GM12865 (cell line): ENCODE results near the gene TMEM184A.

Experiments
- DNase-seq: peaks from one replicate; pipeline ENCODE4 v3.0.0; 2010; ENCODE audit warnings: low read depth
- H3K4me3 ChIP-seq: 2 replicates; pipeline ENCODE4 v1.5.1; 2011; ENCODE audit warnings: mild to moderate bottlenecking, low read depth, low read length, control low read depth
- TF ChIP-seq, protein P1 (sequence below): IDR thresholded peaks from 2 replicates; pipeline ENCODE4 v1.5.1; 2011; ENCODE audit warnings: low read length, control low read depth, low read depth, inconsistent platforms; ENCODE audit not compliant: insufficient read depth; ENCODE audit errors: missing control alignments

The TMEM184A gene

DNA sequence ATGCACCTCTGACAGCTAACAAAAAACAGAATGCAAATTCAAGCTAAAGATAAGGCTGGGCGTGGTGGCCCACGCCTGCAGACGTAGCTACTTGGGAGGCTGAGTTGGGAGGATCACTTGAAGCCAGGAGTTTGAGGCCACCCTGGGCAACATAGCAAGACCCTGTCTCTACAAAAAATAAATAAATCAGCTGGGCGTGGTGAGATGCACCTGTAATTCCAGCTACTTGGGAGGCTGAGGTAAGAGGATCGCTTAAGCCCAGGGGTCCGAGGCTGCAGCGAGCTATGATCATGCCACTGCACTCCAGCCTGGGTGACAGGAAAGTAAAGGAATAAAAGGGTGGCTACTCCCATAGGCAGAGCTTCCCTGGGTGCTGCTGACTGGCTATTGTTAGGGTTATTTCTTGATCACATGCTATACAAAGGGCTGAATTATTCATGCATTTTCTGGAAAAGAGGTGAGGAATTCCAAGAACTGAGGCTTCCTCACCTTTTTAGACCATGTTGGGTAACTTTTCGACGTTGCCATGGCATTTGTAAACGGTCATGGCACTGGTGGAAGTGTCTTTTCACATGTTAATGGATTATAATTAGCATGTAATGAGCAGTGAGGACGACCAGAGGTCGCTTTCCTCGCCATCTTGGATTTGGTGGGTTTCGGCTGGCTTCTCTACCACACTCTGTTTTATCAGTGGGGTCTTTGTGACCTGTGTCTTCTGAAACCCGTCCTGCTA, 20.7 kb upstream of the TMEM184A start:
- no peak overlapping the region for H3K4me3 ChIP-seq
- TF ChIP-seq, protein P1, sequence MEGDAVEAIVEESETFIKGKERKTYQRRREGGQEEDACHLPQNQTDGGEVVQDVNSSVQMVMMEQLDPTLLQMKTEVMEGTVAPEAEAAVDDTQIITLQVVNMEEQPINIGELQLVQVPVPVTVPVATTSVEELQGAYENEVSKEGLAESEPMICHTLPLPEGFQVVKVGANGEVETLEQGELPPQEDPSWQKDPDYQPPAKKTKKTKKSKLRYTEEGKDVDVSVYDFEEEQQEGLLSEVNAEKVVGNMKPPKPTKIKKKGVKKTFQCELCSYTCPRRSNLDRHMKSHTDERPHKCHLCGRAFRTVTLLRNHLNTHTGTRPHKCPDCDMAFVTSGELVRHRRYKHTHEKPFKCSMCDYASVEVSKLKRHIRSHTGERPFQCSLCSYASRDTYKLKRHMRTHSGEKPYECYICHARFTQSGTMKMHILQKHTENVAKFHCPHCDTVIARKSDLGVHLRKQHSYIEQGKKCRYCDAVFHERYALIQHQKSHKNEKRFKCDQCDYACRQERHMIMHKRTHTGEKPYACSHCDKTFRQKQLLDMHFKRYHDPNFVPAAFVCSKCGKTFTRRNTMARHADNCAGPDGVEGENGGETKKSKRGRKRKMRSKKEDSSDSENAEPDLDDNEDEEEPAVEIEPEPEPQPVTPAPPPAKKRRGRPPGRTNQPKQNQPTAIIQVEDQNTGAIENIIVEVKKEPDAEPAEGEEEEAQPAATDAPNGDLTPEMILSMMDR = no peak
- DNase-seq = no peak

DNA sequence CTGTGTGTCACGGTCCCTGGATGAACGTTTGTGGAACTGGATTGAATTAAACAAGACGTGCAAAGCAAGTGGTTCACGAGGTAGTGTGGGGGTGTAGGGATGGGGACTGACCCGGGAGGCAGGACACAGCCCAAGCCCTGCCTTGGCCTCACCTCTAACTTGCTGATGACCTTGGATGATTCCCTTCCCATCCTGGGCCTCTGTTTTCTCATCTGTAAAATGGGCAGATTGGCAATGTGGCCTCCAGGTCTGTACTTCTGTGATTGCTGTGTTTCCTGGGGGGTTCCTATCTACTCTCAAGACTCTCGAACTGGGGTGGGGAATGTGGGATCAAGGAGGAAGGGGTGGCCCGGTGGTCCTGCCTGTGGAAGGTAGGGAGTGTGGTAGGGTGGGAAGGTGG, 19.8 kb upstream of the TMEM184A start:
- TF ChIP-seq, protein P1 = no peak
- DNase-seq = no peak
- no peak overlapping the region for H3K4me3 ChIP-seq

DNA sequence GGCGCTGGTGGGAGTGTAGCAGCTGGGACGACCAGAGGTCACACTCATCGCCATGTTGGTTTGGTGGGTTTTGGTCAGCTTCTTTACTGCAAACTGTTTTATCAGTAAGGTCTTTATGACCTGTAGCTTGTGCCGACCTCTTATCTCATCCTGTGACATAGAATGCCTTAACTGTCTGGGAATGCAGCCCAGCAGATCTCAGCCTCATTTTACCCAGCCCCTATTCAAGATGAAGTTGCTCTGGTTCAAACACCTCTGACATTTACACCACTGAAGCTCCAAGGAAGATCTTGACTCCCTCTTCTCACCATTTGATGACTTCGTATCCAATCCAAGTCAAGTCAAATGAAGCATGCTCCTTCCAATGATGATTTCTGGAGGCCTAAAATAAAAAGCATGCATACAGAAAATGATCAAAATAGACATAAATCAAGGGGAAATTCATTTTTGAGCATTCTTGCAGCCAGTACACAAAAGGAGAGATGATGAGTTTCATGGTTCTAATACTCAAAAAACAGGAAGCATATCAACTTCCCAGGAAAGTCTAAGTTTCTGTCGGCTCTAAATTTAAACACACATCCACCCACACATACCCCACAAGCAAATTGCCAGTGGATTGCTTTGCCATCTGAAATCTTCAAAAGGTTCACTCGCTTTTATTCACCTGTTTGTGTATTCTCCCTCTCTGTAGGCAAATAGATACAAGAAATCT, 16.3 kb upstream of the TMEM184A start:
- TF ChIP-seq, protein P1 = no peak
- no peak for DNase-seq
- no peak overlapping the region for H3K4me3 ChIP-seq

DNA sequence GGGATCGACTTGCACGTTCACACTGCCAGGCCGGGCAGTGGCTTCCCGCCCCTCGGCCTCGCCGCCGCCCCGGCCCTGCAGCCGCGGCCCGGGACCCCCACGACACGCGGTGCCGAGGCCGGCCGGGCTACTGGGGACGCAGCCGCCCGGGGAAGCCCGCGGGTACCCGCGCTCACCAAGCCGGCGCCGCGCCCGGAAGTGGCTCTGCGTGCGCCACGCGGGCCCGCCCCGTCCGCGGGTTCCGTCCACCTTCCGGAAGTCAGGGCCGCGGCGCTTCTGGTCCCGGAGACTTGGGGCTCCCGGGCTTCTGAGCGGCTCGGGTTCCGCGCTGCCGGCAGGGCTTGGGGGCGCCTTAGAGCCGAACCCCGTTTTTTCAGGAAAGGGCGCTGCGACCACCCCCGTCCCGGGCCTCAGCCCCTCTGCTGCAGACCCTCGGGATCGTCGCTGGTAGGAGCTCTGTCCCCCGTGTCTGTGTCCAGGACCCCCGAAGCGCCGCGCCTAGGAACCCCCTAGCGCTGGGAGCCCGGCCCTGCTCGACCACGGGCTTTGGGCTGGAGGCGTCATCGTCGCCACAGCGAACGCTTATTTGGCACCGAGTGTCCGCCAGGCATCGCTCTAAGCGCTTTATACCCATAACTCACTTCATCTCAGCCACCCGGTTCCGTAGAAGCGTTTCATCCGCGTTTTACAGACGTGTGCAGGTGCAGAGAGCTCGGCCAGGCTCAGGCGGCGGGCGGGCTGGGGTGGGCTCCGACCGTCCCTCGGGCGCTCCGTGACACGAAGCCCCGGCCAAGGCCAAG, 14.0 kb upstream of the TMEM184A start, which contains the start of gene PSMG3:
Gene PSMG3 (minus strand): TSS at position 200 of the 800 bp plus-strand sequence. CDS start 693 bp downstream, outside the sequence.
- TF ChIP-seq, protein P1 = peak; percentile 28
- DNase-seq = peak; percentile 96

DNA sequence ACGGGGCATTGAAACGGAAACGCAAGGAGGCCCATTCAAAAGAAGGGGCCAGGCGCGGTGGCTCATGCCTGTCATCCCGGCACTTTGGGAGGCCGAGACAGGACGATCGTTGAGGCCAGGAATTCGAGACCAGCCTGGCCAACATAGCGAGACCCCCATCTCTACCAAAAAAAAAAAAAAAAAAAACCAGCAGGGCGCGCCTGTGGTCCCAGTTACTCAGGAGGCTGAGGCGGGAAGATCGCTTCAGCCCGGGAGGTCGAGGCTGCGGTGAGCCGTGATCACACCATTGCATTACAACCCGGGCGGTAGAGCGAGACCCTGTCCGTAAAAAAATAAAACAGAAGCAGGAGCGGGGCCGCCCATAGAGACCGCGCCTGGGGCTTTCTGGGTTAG, 13.4 kb upstream of the TMEM184A start:
- TF ChIP-seq, protein P1 = no peak
- no peak for DNase-seq
- H3K4me3 ChIP-seq = peak overlapping the region; percentile 96

More for the DNA sequence above, 14.0 kb upstream of the TMEM184A start, which contains the start of gene PSMG3:
- H3K4me3 ChIP-seq = peak within 1 kb of the TSS; percentile 96

DNA sequence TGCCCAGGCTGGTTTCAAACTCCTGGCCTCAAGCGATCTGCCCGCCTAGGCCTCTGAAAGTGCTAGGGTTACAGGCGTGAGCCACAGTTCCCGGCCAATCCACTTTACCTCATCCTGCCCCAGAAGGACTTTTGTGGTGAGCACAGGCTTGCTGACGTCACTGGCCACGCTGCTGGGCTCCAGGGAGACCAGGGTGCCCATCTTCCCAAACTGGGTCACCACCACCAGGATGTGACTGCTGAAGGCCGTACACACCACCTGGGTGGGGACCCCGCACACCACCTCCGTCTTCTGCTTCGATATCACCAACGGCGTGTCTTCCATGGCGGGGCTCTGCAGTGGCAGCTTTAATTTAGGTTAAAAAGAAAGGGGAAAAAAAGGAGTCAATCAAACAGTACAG, 13.0 kb upstream of the TMEM184A start:
- peak; percentile 63 for DNase-seq
- TF ChIP-seq, protein P1 = no peak
- H3K4me3 ChIP-seq = peak overlapping the region; percentile 96
